Subcutaneous abdominal adipose tissue (tissue), 5 donors: Measurements from ENCODE around the gene TBC1D3I.
"Not testable (repeated sequence)": the region's sequence is repeated elsewhere in the genome, so short reads cannot be mapped to it uniquely, and the experiment has no call there.

Experiments
- H3K27ac ChIP-seq: one replicate; pipeline ENCODE4 v1.7.0; 2013; ENCODE audit warnings: low read depth, mild to moderate bottlenecking, inconsistent platforms, low read length, moderate library complexity
- H3K27me3 ChIP-seq, 5 donors: one replicate each; pipeline ENCODE4 v1.7.0; 2013; ENCODE audit warnings: low read length in 5 of 5, inconsistent platforms in 1 of 5; ENCODE audit not compliant: control insufficient read depth in 5 of 5, insufficient read depth in 4 of 5
- H3K36me3 ChIP-seq, 5 donors: one replicate each; pipeline ENCODE4 v1.7.0; 2013; ENCODE audit warnings: low read length in 5 of 5; ENCODE audit not compliant: control insufficient read depth in 5 of 5, insufficient read depth in 5 of 5
- H3K4me1 ChIP-seq, 5 donors: one replicate each; pipeline ENCODE4 v1.7.0; 2013; ENCODE audit warnings: low read length in 5 of 5, mild to moderate bottlenecking in 3 of 5, moderate library complexity in 1 of 5; ENCODE audit not compliant: control insufficient read depth in 5 of 5, insufficient read depth in 5 of 5
- H3K4me3 ChIP-seq, 5 donors: one replicate each; pipeline ENCODE4 v1.7.0; 2013; ENCODE audit warnings: low read length in 5 of 5, low read depth in 1 of 5
- H3K9ac ChIP-seq, 5 donors: one replicate each; pipeline ENCODE4 v1.7.0; 2013; ENCODE audit warnings: low read length in 5 of 5, mild to moderate bottlenecking in 4 of 5, moderate library complexity in 3 of 5
- H3K9me3 ChIP-seq, 5 donors: one replicate each; pipeline ENCODE4 v1.7.0; 2013; ENCODE audit warnings: low read length in 5 of 5; ENCODE audit not compliant: control insufficient read depth in 5 of 5
- donor health status: healthy.
- donor health status: healthy.
- donor health status: healthy.
- donor health status: healthy.
- donor health status: healthy.

Gene TBC1D3I

DNA sequence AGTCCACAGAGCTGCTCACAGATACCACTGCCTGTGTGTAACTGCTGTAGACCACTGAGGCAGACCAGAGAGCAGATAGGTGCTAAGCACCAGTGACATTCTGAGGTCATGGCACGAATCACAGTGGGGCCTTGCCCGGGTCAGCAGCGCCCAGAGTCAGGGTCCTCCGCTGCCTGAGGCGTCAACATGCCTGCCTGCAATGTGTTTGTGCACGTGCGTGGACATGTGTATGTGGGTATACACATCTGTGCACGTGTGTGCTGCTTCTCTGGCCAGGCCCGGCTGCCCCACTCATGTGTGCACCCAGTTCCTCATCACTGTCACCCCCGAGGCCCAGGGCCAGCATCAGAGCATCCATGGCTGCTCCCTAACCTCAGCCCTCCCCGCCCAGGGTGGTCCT, at the start of gene TBC1D3I:
Gene TBC1D3I (minus strand): TSS at position 101 of the 400 bp plus-strand sequence. CDS start 1,585 bp downstream, outside the sequence.
- H3K4me3 ChIP-seq, H3K27me3 ChIP-seq: not testable (repeated sequence)

DNA sequence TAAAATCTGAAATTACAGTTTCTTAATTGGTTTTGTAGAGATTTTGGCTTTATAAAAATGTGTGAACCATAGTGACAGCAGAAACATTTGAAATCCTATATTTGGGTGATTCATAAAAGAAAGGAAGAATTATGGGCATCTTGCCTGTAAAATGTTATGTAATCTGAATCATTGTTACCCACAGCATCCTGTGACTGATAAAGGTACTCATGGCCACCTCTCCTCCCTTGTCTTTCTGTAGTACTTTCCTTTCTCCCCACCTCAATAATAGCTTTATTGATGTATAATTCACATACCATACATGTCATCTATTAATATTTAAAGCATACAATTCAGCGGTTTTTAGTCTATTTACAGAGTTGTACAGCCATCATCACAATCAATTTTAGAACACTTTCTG, 30.8 kb upstream of the TBC1D3I start:
- not testable (repeated sequence) for H3K27ac ChIP-seq, H3K4me1 ChIP-seq, H3K9me3 ChIP-seq, H3K27me3 ChIP-seq, H3K9ac ChIP-seq, H3K36me3 ChIP-seq, H3K4me3 ChIP-seq

More for the DNA sequence above, at the start of gene TBC1D3I:
- not testable (repeated sequence) for H3K36me3 ChIP-seq, H3K9me3 ChIP-seq, H3K4me1 ChIP-seq, H3K9ac ChIP-seq, H3K27ac ChIP-seq

- H3K9me3 ChIP-seq, H3K4me3 ChIP-seq, H3K27me3 ChIP-seq, H3K27ac ChIP-seq, H3K9ac ChIP-seq, H3K4me1 ChIP-seq, H3K36me3 ChIP-seq: not testable (repeated sequence)
Observed at GRCh38 chr17:36289965-36290612, 25.7 kb upstream of the TBC1D3I start.

GRCh38 chr17:36284219-36284618, 19.8 kb upstream of the TBC1D3I start:
- H3K9me3 ChIP-seq, H3K27me3 ChIP-seq, H3K4me3 ChIP-seq, H3K9ac ChIP-seq, H3K36me3 ChIP-seq, H3K4me1 ChIP-seq, H3K27ac ChIP-seq: not testable (repeated sequence)

DNA sequence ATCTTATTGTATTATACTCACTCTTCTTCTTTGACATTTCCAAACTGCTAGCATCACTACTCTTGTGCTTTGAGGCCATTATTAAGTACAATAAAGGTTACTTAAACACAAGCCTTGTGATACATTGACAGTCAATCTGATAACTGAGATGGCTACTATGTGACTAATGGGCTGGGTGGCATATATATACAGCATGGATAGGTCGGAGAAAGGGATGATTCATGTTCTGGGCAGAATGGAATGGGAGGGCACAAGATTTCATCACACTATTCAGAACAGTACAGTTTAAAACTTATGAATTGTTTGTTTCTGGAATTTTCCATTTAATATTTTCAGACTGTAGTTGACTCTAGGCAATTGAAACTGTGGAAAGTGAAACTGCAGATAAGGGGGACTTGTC, 18.9 kb upstream of the TBC1D3I start:
- not testable (repeated sequence) for H3K27me3 ChIP-seq, H3K4me3 ChIP-seq, H3K36me3 ChIP-seq, H3K9me3 ChIP-seq, H3K9ac ChIP-seq, H3K4me1 ChIP-seq, H3K27ac ChIP-seq

GRCh38 chr17:36242046-36242445, 22.3 kb downstream of the TBC1D3I start:
- H3K9me3 ChIP-seq, result not testable (repeated sequence)

GRCh38 chr17:36229644-36230043, 34.7 kb downstream of the TBC1D3I start:
- H3K4me3 ChIP-seq, H3K27ac ChIP-seq, H3K9ac ChIP-seq, H3K27me3 ChIP-seq, H3K36me3 ChIP-seq, H3K4me1 ChIP-seq, H3K9me3 ChIP-seq: not testable (repeated sequence)

More at GRCh38 chr17:36242046-36242445, 22.3 kb downstream of the TBC1D3I start:
- H3K9ac ChIP-seq, H3K36me3 ChIP-seq, H3K4me3 ChIP-seq, H3K27ac ChIP-seq, H3K27me3 ChIP-seq, H3K4me1 ChIP-seq: not testable (repeated sequence)

DNA sequence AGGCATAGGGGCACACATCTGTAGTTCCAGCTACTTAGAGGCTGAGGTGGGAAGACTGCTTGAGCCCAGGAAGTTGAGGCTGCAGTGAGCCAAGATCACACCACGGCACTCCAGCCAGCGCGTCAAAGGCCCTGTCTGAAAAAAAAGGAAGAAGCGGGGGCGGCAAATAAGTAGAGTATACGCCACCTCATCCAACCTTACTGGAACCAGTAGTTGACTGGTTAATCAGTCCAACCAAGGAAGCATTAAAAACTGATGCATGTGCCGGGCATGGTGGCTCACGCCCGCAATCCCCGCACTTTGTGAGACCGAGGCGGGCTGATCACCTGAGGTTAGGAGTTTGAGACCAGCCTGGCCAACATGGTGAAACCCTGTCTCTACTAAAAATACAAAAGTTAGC, 41.4 kb downstream of the TBC1D3I start:
- H3K4me1 ChIP-seq, H3K27me3 ChIP-seq: not testable (repeated sequence)

DNA sequence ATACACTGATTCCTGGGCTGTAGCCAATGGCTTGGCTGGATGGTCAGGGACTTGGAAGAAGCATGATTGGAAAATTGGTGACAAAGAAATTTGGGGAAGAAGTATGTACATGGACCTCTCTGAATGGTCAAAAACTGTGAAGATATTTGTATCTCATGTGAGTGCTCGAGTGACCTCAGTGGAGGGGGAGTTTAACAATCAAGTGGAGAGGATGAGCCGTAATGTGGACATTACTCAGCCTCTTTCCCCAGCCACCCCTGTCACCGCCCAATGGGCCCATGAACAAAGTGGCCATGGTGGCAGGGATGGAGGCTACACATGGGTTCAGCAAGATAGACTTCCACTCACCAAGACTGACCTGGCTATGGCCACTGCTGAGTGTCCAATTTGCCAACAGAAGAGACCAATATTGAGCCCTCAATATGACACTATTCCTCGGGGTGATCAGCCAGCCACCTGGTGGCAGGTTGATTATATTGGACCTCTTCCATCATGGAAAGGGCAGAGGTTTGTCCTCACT, 42.7 kb downstream of the TBC1D3I start:
- H3K27me3 ChIP-seq, H3K4me3 ChIP-seq, H3K36me3 ChIP-seq, H3K9ac ChIP-seq, H3K4me1 ChIP-seq, H3K27ac ChIP-seq: not testable (repeated sequence)
- H3K9me3 ChIP-seq, result peaks cover 0 to 12% (median 0%) of the 10 kb centered on the region in 5 donors

More for the DNA sequence above, 41.4 kb downstream of the TBC1D3I start:
- not testable (repeated sequence) for H3K4me3 ChIP-seq, H3K36me3 ChIP-seq, H3K9ac ChIP-seq, H3K27ac ChIP-seq
- peaks cover 0 to 12% (median 0%) of the 10 kb centered on the region in 5 donors for H3K9me3 ChIP-seq

DNA sequence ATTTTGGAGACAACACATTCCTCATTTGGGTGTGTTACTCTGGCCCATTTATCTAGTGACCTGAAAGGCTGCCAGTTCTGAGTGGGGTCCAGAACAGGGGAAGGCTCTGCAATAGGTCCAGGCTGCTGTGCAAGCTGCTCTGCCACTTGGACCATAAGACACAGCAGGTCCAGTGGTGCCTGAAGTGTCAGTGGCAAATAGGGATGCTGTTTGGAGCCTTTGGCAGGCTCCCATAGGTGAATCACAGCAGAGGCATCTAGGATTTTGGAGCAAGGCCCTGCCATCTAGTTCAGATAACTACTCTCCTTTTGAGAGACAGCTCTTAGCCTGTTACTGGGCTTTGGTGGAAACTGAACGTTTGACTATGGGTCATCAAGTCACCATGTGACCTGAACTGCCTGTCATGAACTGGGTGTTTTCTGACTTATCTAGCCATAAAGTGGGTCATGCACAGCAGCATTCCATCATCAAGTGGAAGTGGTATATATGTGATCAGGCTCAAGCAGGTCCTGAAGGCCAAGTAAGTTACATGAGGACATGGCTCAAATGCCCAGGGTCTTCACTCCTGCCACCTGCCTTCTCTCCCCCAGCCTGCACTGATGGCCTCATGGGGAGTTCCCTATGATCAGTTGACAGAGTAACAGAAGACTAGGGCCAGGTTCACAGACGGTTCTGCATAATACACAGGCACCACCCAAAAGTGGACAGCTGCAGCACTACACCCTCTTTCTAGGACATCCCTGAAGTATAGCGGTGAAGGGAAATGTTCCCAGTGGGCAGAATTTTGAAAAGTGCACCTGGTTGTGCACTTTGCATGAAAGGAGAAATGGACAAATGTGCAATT, 43.4 kb downstream of the TBC1D3I start:
- H3K27me3 ChIP-seq, H3K36me3 ChIP-seq, H3K4me1 ChIP-seq, H3K9ac ChIP-seq, H3K4me3 ChIP-seq, H3K27ac ChIP-seq: not testable (repeated sequence)
- peaks cover 0 to 12% (median 0%) of the 10 kb centered on the region in 5 donors for H3K9me3 ChIP-seq
